SK-N-SH (cell line): ENCODE measurements around the gene ST6GALNAC3. TPM values are rescaled to one million over a fixed set of nuclear protein-coding genes. Genes with fewer than 3 reads are reported as not detected.

Source experiments
- CTCF ChIA-PET: fragments of 300-600, 350-600 bp; formaldehyde crosslinking; extraction: SDS; loops from one replicate; lab custom pipeline; 2021; lab: Yijun Ruan, JAX
- POLR2A ChIA-PET: fragments of 350-600 bp; sonication (Branson Sonifier 250); formaldehyde crosslinking; extraction: SDS; loops from one replicate; lab custom pipeline; 2020; ENCODE audit warnings: antibody characterized with exemption, inconsistent platforms; lab: Yijun Ruan, JAX
- DNase-seq: peaks from one replicate; pipeline ENCODE4 v3.0.0; 2012
- H2AFZ ChIP-seq: fragments of 200-600 bp; sonication (generic); 2 replicates; pipeline ENCODE4 v1.8.1; 2016; ENCODE audit warnings: antibody characterized with exemption, mild to moderate bottlenecking, low read depth
- H3F3A ChIP-seq: fragments of 200-600 bp; sonication (generic); replicated peaks from 2 replicates; pipeline ENCODE3; 2016; ENCODE audit warnings: antibody characterized with exemption, mild to moderate bottlenecking; ENCODE audit not compliant: insufficient read depth
- H3K27ac ChIP-seq, 2 experiments: fragments of 200-500 bp in 1 of 2; fragments of 200-600 bp in 1 of 2; sonication (Bioruptor generic) in 1 of 2; sonication (generic), shearing (Covaris generic) in 1 of 2; 2 replicates each; pipeline versions ENCODE4 v1.5.1 to v1.6.1; 2014 to 2016; ENCODE audit warnings: low read depth in 2 of 2, inconsistent platforms in 1 of 2, low read length in 1 of 2, mild to moderate bottlenecking in 1 of 2, mixed read lengths in 1 of 2
- H3K27me3 ChIP-seq: fragments of 200-600 bp; sonication (generic), shearing (Covaris generic); 2 replicates; pipeline ENCODE4 v1.6.1; 2016; ENCODE audit warnings: mixed run types; ENCODE audit not compliant: insufficient read depth
- H3K36me3 ChIP-seq, 2 experiments: fragments of 200-500 bp in 1 of 2; fragments of 200-600 bp in 1 of 2; sonication (Bioruptor generic) in 1 of 2; sonication (generic) in 1 of 2; replicated peaks in 1 of 2; 2 replicates each; pipeline versions ENCODE3 to v1.5.1; 2014 to 2016; ENCODE audit warnings: low read length in 1 of 2, mild to moderate bottlenecking in 1 of 2; ENCODE audit not compliant: insufficient read depth in 2 of 2, control insufficient read depth in 1 of 2
- H3K4me1 ChIP-seq, 2 experiments: fragments of 200-500 bp in 1 of 2; fragments of 200-600 bp in 1 of 2; sonication (Bioruptor generic) in 1 of 2; sonication (generic), shearing (Covaris generic) in 1 of 2; 2 replicates each; pipeline versions ENCODE4 v1.5.1 to v1.6.1; 2014 to 2016; ENCODE audit warnings: low read depth in 1 of 2, low read length in 1 of 2, mixed run types in 1 of 2; ENCODE audit not compliant: insufficient read depth in 2 of 2, control insufficient read depth in 1 of 2
- H3K4me2 ChIP-seq: fragments of 200-600 bp; sonication (generic), shearing (Covaris generic); 2 replicates; pipeline ENCODE4 v1.6.1; 2017; ENCODE audit warnings: mixed run types
- H3K4me3 ChIP-seq, 2 experiments: fragments of 200-500 bp in 1 of 2; fragments of 200-600 bp in 1 of 2; sonication (Bioruptor generic) in 1 of 2; sonication (generic), shearing (Covaris generic) in 1 of 2; 2 replicates each; pipeline versions ENCODE4 v1.5.1 to v1.8.1; 2014 to 2016; ENCODE audit warnings: low read depth in 2 of 2, inconsistent platforms in 1 of 2, low read length in 1 of 2, mild to moderate bottlenecking in 1 of 2, mixed read lengths in 1 of 2, moderate library complexity in 1 of 2
- H3K79me2 ChIP-seq: fragments of 200-600 bp; sonication (generic); 2 replicates; pipeline ENCODE4 v1.8.1; 2017; ENCODE audit warnings: mild to moderate bottlenecking; ENCODE audit not compliant: insufficient read depth
- H3K9ac ChIP-seq: fragments of 200-600 bp; sonication (generic); 2 replicates; pipeline ENCODE4 v1.6.1; 2017; ENCODE audit warnings: mixed run types
- H3K9me2 ChIP-seq: fragments of 200-600 bp; sonication (generic); 2 replicates; pipeline ENCODE4 v1.6.1; 2017; ENCODE audit warnings: mixed run types
- H3K9me3 ChIP-seq: fragments of 200-600 bp; sonication (generic); 2 replicates; pipeline ENCODE4 v1.6.1; 2017; ENCODE audit warnings: mixed run types, mild to moderate bottlenecking, moderate library complexity
- H4K20me1 ChIP-seq: fragments of 200-600 bp; sonication (generic); 2 replicates; pipeline ENCODE4 v1.6.1; 2017; ENCODE audit warnings: mild to moderate bottlenecking, mixed run types; ENCODE audit not compliant: insufficient read depth
- FOSL2 ChIP-seq: IDR thresholded peaks from 2 replicates; pipeline ENCODE4 v1.4.0; 2012; ENCODE audit warnings: low read depth, mild to moderate bottlenecking, moderate library complexity, borderline replicate concordance
- FOXJ3 ChIP-seq: sonication (generic); formaldehyde crosslinking; IDR thresholded peaks from 2 replicates; pipeline ENCODE4 v1.5.1; 2020; ENCODE audit warnings: mild to moderate bottlenecking, missing genetic modification reagents
- GATA2 ChIP-seq: sonication (generic); formaldehyde crosslinking; IDR thresholded peaks from 2 replicates; pipeline ENCODE4 v1.5.0; 2020; ENCODE audit warnings: mild to moderate bottlenecking, missing genetic modification reagents
- JUND ChIP-seq: IDR thresholded peaks from 2 replicates; pipeline ENCODE4 v1.4.0; 2012
- RCOR1 ChIP-seq: fragments of 150-350 bp; IDR thresholded peaks from 2 replicates; pipeline ENCODE4 v1.6.1; 2017; ENCODE audit warnings: antibody characterized with exemption, low read length
- RXRA ChIP-seq: IDR thresholded peaks from 2 replicates; pipeline ENCODE4 v1.4.0; 2012; ENCODE audit warnings: low read depth, mild to moderate bottlenecking, borderline replicate concordance
- TAF1 ChIP-seq: IDR thresholded peaks from 2 replicates; pipeline ENCODE4 v1.6.1; 2012; ENCODE audit warnings: low read depth, mild to moderate bottlenecking, low read length, moderate library complexity, borderline replicate concordance
- WGBS: methylation state at CpG from one replicate; pipeline ENCODE4 v1.1.6; 2017; ENCODE audit warnings: low lambda C conversion rate; 5-methylcytosine and 5-hydroxymethylcytosine counted together
- polyA plus RNA-seq, 3 experiments: library from polyadenylated mRNA; depleted of rRNA; stranded (reverse); fragments of >200 nt; gene quantifications; 2 replicates each; pipeline ENCODE4 v1.2.3, GENCODE V29; 2012
- TF ChIP-seq, protein P1 (sequence below): fragments of 200-600 bp; sonication (generic); IDR thresholded peaks from 2 replicates; pipeline ENCODE4 v1.6.1; 2017; ENCODE audit warnings: antibody characterized with exemption, mild to moderate bottlenecking, moderate library complexity
- TF ChIP-seq, protein P2 (sequence below): IDR thresholded peaks from 2 replicates; pipeline ENCODE4 v1.4.0; 2012; ENCODE audit warnings: low read depth
- TF ChIP-seq, protein P3 (sequence below): IDR thresholded peaks from 2 replicates; pipeline ENCODE4; 2012
- TF ChIP-seq, protein P4 (sequence below): IDR thresholded peaks from 2 replicates; pipeline ENCODE4 v1.4.0; 2012; ENCODE audit warnings: low read depth, borderline replicate concordance
- TF ChIP-seq, protein P5 (sequence below): IDR thresholded peaks from 2 replicates; pipeline ENCODE4 v1.6.1; 2012; ENCODE audit warnings: mild to moderate bottlenecking, low read depth, low read length, moderate library complexity

Gene ST6GALNAC3
- polyA plus RNA-seq, 1 of the 3 experiments (the other 2 are of a cell fraction), result 8.1 TPM

DNA sequence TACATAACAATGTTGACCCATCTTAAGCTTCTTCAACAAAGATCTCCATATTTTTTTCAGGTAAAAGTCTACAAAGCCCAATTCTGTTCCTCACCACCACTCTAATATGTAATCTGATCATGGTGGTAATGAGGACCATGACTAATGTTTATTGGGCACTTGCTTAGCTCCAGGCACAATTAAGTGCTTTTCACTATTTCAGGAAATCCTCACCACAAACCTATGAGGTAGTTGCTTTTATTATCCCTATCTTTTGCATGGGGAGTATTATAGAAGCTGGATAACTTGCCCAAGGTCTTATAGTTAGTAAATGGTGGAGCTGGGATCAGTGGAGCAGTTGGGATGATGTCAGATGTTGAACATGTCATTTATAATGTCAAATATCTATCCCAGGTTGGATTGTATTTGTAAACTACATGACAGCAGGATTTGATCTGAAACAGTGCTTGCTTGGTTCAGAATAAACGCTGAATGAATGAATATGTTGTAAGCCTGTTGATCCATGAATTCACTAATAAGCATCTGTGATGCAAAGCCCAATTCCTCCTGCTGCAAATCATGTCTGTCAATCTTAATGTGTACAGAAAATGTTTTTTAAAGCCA, 509.4 kb downstream of the ST6GALNAC3 start:
- H3K9ac ChIP-seq, result no peak overlapping the region
- no peaks in the 10 kb centered on the region for H3K9me2 ChIP-seq
- POLR2A ChIA-PET, result no interaction called here
- TF ChIP-seq, protein P1, sequence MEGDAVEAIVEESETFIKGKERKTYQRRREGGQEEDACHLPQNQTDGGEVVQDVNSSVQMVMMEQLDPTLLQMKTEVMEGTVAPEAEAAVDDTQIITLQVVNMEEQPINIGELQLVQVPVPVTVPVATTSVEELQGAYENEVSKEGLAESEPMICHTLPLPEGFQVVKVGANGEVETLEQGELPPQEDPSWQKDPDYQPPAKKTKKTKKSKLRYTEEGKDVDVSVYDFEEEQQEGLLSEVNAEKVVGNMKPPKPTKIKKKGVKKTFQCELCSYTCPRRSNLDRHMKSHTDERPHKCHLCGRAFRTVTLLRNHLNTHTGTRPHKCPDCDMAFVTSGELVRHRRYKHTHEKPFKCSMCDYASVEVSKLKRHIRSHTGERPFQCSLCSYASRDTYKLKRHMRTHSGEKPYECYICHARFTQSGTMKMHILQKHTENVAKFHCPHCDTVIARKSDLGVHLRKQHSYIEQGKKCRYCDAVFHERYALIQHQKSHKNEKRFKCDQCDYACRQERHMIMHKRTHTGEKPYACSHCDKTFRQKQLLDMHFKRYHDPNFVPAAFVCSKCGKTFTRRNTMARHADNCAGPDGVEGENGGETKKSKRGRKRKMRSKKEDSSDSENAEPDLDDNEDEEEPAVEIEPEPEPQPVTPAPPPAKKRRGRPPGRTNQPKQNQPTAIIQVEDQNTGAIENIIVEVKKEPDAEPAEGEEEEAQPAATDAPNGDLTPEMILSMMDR, result no peak
- TF ChIP-seq RXRA (no peak), RCOR1 (no peak), FOXJ3 (CRISPR knock-in tag) (no peak), FOSL2 (no peak), TAF1 (no peak), GATA2 (CRISPR knock-in tag) (no peak), JUND (no peak)
- TF ChIP-seq, protein P2, sequence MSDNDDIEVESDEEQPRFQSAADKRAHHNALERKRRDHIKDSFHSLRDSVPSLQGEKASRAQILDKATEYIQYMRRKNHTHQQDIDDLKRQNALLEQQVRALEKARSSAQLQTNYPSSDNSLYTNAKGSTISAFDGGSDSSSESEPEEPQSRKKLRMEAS, result no peak
- TF ChIP-seq, protein P3, sequence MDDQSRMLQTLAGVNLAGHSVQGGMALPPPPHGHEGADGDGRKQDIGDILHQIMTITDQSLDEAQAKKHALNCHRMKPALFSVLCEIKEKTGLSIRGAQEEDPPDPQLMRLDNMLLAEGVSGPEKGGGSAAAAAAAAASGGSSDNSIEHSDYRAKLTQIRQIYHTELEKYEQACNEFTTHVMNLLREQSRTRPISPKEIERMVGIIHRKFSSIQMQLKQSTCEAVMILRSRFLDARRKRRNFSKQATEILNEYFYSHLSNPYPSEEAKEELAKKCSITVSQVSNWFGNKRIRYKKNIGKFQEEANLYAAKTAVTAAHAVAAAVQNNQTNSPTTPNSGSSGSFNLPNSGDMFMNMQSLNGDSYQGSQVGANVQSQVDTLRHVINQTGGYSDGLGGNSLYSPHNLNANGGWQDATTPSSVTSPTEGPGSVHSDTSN, result no peak
- TF ChIP-seq, protein P4, sequence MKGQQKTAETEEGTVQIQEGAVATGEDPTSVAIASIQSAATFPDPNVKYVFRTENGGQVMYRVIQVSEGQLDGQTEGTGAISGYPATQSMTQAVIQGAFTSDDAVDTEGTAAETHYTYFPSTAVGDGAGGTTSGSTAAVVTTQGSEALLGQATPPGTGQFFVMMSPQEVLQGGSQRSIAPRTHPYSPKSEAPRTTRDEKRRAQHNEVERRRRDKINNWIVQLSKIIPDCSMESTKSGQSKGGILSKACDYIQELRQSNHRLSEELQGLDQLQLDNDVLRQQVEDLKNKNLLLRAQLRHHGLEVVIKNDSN, result no peak
- TF ChIP-seq, protein P5, sequence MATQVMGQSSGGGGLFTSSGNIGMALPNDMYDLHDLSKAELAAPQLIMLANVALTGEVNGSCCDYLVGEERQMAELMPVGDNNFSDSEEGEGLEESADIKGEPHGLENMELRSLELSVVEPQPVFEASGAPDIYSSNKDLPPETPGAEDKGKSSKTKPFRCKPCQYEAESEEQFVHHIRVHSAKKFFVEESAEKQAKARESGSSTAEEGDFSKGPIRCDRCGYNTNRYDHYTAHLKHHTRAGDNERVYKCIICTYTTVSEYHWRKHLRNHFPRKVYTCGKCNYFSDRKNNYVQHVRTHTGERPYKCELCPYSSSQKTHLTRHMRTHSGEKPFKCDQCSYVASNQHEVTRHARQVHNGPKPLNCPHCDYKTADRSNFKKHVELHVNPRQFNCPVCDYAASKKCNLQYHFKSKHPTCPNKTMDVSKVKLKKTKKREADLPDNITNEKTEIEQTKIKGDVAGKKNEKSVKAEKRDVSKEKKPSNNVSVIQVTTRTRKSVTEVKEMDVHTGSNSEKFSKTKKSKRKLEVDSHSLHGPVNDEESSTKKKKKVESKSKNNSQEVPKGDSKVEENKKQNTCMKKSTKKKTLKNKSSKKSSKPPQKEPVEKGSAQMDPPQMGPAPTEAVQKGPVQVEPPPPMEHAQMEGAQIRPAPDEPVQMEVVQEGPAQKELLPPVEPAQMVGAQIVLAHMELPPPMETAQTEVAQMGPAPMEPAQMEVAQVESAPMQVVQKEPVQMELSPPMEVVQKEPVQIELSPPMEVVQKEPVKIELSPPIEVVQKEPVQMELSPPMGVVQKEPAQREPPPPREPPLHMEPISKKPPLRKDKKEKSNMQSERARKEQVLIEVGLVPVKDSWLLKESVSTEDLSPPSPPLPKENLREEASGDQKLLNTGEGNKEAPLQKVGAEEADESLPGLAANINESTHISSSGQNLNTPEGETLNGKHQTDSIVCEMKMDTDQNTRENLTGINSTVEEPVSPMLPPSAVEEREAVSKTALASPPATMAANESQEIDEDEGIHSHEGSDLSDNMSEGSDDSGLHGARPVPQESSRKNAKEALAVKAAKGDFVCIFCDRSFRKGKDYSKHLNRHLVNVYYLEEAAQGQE, result no peak
- peaks cover 0 to 22% of the 10 kb centered on the region in 2 experiments; a peak in 2 of 4 replicates for H3K4me1 ChIP-seq
- WGBS, result 80% methylated on average over 1 of the region's 1 CpG
- H3F3A ChIP-seq, result no peaks in the 10 kb centered on the region
- no peak overlapping the region for H3K4me3 ChIP-seq
- no peak overlapping the region for H3K27ac ChIP-seq
- no peak overlapping the region for H2AFZ ChIP-seq
- no peaks in the 10 kb centered on the region for H3K79me2 ChIP-seq
- H3K36me3 ChIP-seq, result no peaks in the 10 kb centered on the region
- H3K27me3 ChIP-seq, result no peaks in the 10 kb centered on the region
- H3K9me3 ChIP-seq, result no peaks in the 10 kb centered on the region
- DNase-seq, result no peak
- H3K4me2 ChIP-seq, result no peak overlapping the region
- CTCF ChIA-PET, result interaction anchor here (0.9 kb wide), 1 partner anchor 429 kb away, joined by 3 read pairs; no protein-coding TSS in a partner anchor
- H4K20me1 ChIP-seq, result no peaks in the 10 kb centered on the region
